IMR-90 (cell line): ENCODE results near the gene FAM219A.

Experiments
- CEBPB ChIP-seq: IDR thresholded peaks from 2 replicates; pipeline ENCODE4 v1.6.1; 2012; ENCODE audit warnings: low read depth, low read length, improper control_type of control experiment
- POLR2A ChIP-seq: IDR thresholded peaks from 2 replicates; pipeline ENCODE4 v1.6.1; 2012; ENCODE audit warnings: mild to moderate bottlenecking, low read depth, low read length
- RAD21 ChIP-seq: IDR thresholded peaks from 2 replicates; pipeline ENCODE4 v1.6.1; 2012; ENCODE audit warnings: low read length, improper control_type of control experiment
- TF ChIP-seq, protein P1 (sequence below): conservative IDR thresholded peaks from 2 replicates; pipeline ENCODE4 v1.5.1; 2012; ENCODE audit warnings: mild to moderate bottlenecking, low read depth, low read length, improper control_type of control experiment

DNA sequence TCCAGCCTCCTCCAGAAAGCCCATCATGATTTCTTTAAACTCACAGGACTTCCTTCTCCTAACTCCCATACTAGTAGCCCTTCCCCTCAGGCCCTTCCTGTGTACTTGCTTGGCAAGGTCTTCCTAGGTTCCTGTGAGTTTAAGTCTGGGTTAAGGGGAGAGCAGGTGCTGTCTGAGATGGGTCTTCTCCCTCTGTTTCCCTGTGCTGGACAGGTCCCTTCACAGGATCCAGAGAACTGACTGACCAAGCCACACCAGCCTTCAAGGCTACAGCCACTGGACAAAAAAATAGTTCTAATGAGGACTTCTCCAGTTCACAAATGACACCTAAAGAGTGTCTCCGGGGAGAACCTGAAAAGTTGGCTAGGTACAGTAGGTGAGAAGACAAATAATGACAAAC, 52.2 kb downstream of the FAM219A start:
- TF ChIP-seq, protein P1, sequence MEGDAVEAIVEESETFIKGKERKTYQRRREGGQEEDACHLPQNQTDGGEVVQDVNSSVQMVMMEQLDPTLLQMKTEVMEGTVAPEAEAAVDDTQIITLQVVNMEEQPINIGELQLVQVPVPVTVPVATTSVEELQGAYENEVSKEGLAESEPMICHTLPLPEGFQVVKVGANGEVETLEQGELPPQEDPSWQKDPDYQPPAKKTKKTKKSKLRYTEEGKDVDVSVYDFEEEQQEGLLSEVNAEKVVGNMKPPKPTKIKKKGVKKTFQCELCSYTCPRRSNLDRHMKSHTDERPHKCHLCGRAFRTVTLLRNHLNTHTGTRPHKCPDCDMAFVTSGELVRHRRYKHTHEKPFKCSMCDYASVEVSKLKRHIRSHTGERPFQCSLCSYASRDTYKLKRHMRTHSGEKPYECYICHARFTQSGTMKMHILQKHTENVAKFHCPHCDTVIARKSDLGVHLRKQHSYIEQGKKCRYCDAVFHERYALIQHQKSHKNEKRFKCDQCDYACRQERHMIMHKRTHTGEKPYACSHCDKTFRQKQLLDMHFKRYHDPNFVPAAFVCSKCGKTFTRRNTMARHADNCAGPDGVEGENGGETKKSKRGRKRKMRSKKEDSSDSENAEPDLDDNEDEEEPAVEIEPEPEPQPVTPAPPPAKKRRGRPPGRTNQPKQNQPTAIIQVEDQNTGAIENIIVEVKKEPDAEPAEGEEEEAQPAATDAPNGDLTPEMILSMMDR, result no peak
- TF ChIP-seq RAD21, result no peak
- no peak for TF ChIP-seq CEBPB
- TF ChIP-seq POLR2A, result no peak
